Spleen (tissue), 11 donors: ENCODE data around the gene GNAI1. TPM values are rescaled to one million over a fixed set of nuclear protein-coding genes. Genes with fewer than 3 reads are reported as not detected.

ENCODE experiments used
- DNase-seq: peaks from one replicate; pipeline ENCODE4 v3.0.0-alpha.2; 2020
- H3K27ac ChIP-seq, 8 donors: fragments of 200-600 bp; sonication (generic) in 7 of 8; 1 replicate in 4 of 8; 2 replicates in 4 of 8; pipeline versions ENCODE4 v1.5.0 to v1.8.0; 2016 to 2021; ENCODE audit warnings: inconsistent platforms in 4 of 8, mild to moderate bottlenecking in 4 of 8, moderate library complexity in 1 of 8
- H3K27me3 ChIP-seq, 7 donors: fragments of 200-600 bp; sonication (generic) in 6 of 7; replicated peaks in 1 of 7; 1 replicate in 4 of 7; 2 replicates in 3 of 7; pipeline versions ENCODE4 v1.5.0 to v1.8.0; 2016 to 2021; ENCODE audit warnings: inconsistent platforms in 3 of 7, mild to moderate bottlenecking in 1 of 7
- H3K36me3 ChIP-seq, 6 donors: fragments of 200-600 bp; sonication (generic) in 5 of 6; 1 replicate in 4 of 6; 2 replicates in 2 of 6; pipeline versions ENCODE4 v1.5.0 to v1.8.0; 2016 to 2021; ENCODE audit warnings: inconsistent platforms in 2 of 6
- H3K4me1 ChIP-seq, 6 donors: fragments of 200-600 bp; sonication (generic) in 5 of 6; 1 replicate in 3 of 6; 2 replicates in 3 of 6; pipeline versions ENCODE4 v1.5.0 to v1.8.0; 2016 to 2021; ENCODE audit warnings: inconsistent platforms in 3 of 6
- H3K4me3 ChIP-seq, 8 donors: fragments of 200-600 bp; sonication (generic) in 7 of 8; 1 replicate in 4 of 8; 2 replicates in 4 of 8; pipeline versions ENCODE4 v1.5.0 to v1.8.0; 2016 to 2021; ENCODE audit warnings: inconsistent platforms in 4 of 8, mild to moderate bottlenecking in 4 of 8, moderate library complexity in 2 of 8
- H3K9me3 ChIP-seq, 8 donors: fragments of 200-600 bp; sonication (generic) in 7 of 8; 1 replicate in 4 of 8; 2 replicates in 4 of 8; pipeline versions ENCODE4 v1.5.0 to v1.8.0; 2016 to 2021; ENCODE audit warnings: inconsistent platforms in 4 of 8
- CTCF ChIP-seq, 11 experiments: fragments of 200-600 bp in 7 of 11; fragments of 450-650 bp in 4 of 11; sonication (generic) in 4 of 11; IDR thresholded peaks in 8 of 11; conservative IDR thresholded peaks in 3 of 11; 1 replicate in 7 of 11; 2 replicates in 4 of 11; pipeline versions ENCODE4 v1.4.0 to v1.8.0; 2016 to 2021; ENCODE audit warnings: antibody characterized with exemption in 11 of 11, inconsistent platforms in 4 of 11, mild to moderate bottlenecking in 1 of 11
- POLR2A ChIP-seq, 3 donors: fragments of 450-650 bp; IDR thresholded peaks; one replicate each; pipeline ENCODE4 v1.5.1; 2017; ENCODE audit warnings: antibody characterized with exemption in 3 of 3, mild to moderate bottlenecking in 1 of 3
- POLR2AphosphoS5 ChIP-seq, 3 donors: sonication (generic); formaldehyde crosslinking; IDR thresholded peaks; one replicate each; pipeline ENCODE4 v1.5.1; 2017; ENCODE audit warnings: antibody characterized with exemption in 3 of 3
- WGBS, 5 donors: extraction: QIAGEN DNeasy Blood & Tissue Kit in 3 of 5; methylation state at CpG; one replicate each; pipeline versions ENCODE4 v1.1.5 to v1.1.7; 2013 to 2018; 5-methylcytosine and 5-hydroxymethylcytosine counted together
- intact Hi-C: fragments of 100-400 bp; cut with DNase I; formaldehyde crosslinking; loops from one replicate; pipeline ENCODE4 v1.15.0; 2023; ENCODE audit warnings: low total_unique reads
- polyA plus RNA-seq, 3 donors: library from polyadenylated mRNA; stranded (reverse); fragments of 200-250 nt; gene quantifications; one replicate each; pipeline ENCODE4 v1.2.1, GENCODE V29; 2013
- total RNA-seq, 7 donors: library from RNA; depleted of rRNA in 3 of 7; stranded (reverse); fragments of >200 nt in 3 of 7; fragmentation: NEBNext Ultra II Directional in 4 of 7; extraction: Animal tissue kit (Norgen Biotek cat#: 25700) in 4 of 7; gene quantifications; one replicate each; pipeline versions ENCODE4 v1.1.0 to v1.2.1, GENCODE V29; 2016 to 2021
- donor health status: healthy with polysubstance abuse.
- donor health status: DM: no; HTN: no; CAD: no; lungs with moderate emphysema.
- donor health status: DM: no; HTN: no; CAD: no.
- donor health status: Bipolar disorder and iron deficiency.
- donor health status: healthy.
- donor health status: DM: no; HTN: no; CAD: no.
- donor health status: DM: yes; HTN: yes; CAD: no.

Gene GNAI1
- total and polyA plus RNA-seq, 10 donors, result 2.5 to 16.3 (median 12.2) TPM

- no peaks in the 10 kb centered on the region for H3K27me3 ChIP-seq
- H3K36me3 ChIP-seq, result no peaks in the 10 kb centered on the region
- intact Hi-C loops, result no loop called here
- no peak overlapping the region for H3K27ac ChIP-seq
- WGBS, 5 donors, result 60 to 79% (median 74%) methylated on average over 6 of the region's 6 CpGs
- TF ChIP-seq POLR2A (IDR thresholded peaks at IDR 0.05), result no peak
- TF ChIP-seq POLR2AphosphoS5 (IDR thresholded peaks at IDR 0.05), result no peak
- no peak for TF ChIP-seq CTCF (IDR thresholded peaks at IDR 0.05 in 8 of 11, conservative IDR thresholded peaks at IDR 0.05 in 3 of 11)
- no peak for DNase-seq
- no peaks in the 10 kb centered on the region for H3K4me1 ChIP-seq
- no peak overlapping the region for H3K4me3 ChIP-seq
- H3K9me3 ChIP-seq, result no peaks in the 10 kb centered on the region
These were observed 130.3 kb downstream of the GNAI1 start for GRCh38 chr7:80264769-80265495.

- no peak overlapping the region for H3K27ac ChIP-seq
- no peak overlapping the region for H3K4me3 ChIP-seq
- no peak for DNase-seq
- H3K36me3 ChIP-seq, result no peaks in the 10 kb centered on the region
- intact Hi-C loops, result no loop called here
- no peaks in the 10 kb centered on the region for H3K27me3 ChIP-seq
- WGBS, 5 donors, result 71 to 78% (median 73%) methylated on average over 4 of the region's 4 CpGs
- H3K4me1 ChIP-seq, result peaks cover 0 to 4% (median 0%) of the 10 kb centered on the region in 6 donors
- TF ChIP-seq CTCF (IDR thresholded peaks at IDR 0.05 in 8 of 11, conservative IDR thresholded peaks at IDR 0.05 in 3 of 11) (no peak), POLR2AphosphoS5 (IDR thresholded peaks at IDR 0.05) (no peak), POLR2A (IDR thresholded peaks at IDR 0.05) (no peak)
- no peaks in the 10 kb centered on the region for H3K9me3 ChIP-seq
These were observed 138.1 kb downstream of the GNAI1 start for GRCh38 chr7:80272560-80273239.

- Histone ChIP-seq H3K4me3 (no peak overlapping the region), H3K4me1 (peaks cover 0 to 5% (median 0%) of the 10 kb centered on the region in 6 donors), H3K36me3 (no peaks in the 10 kb centered on the region), H3K27me3 (no peaks in the 10 kb centered on the region), H3K9me3 (no peaks in the 10 kb centered on the region), H3K27ac (no peak overlapping the region)
- WGBS, 5 donors, result 70 to 84% (median 77%) methylated on average over 3 of the region's 3 CpGs
- no peak for TF ChIP-seq POLR2AphosphoS5 (IDR thresholded peaks at IDR 0.05)
- no peak for TF ChIP-seq POLR2A (IDR thresholded peaks at IDR 0.05)
- no peak for TF ChIP-seq CTCF (IDR thresholded peaks at IDR 0.05 in 8 of 11, conservative IDR thresholded peaks at IDR 0.05 in 3 of 11)
- no peak for DNase-seq
- intact Hi-C loops, result no loop called here
These were observed 138.7 kb downstream of the GNAI1 start for GRCh38 chr7:80273327-80273726.

- Histone ChIP-seq H3K4me3 (no peak overlapping the region), H3K36me3 (no peaks in the 10 kb centered on the region), H3K4me1 (peaks cover 0 to 10% (median 4%) of the 10 kb centered on the region in 6 donors), H3K27ac (no peak overlapping the region), H3K27me3 (no peaks in the 10 kb centered on the region), H3K9me3 (no peaks in the 10 kb centered on the region)
- no peak for DNase-seq
- intact Hi-C loops, result no loop called here
- TF ChIP-seq POLR2AphosphoS5 (IDR thresholded peaks at IDR 0.05) (no peak), CTCF (IDR thresholded peaks at IDR 0.05 in 8 of 11, conservative IDR thresholded peaks at IDR 0.05 in 3 of 11) (no peak), POLR2A (IDR thresholded peaks at IDR 0.05) (no peak)
- 39 to 61% (median 42%) methylated on average over 1 of the region's 1 CpG for WGBS, 5 donors
These were observed 140.6 kb downstream of the GNAI1 start for GRCh38 chr7:80275192-80275605.
